HL-60 (cell line): ENCODE measurements around the gene RHOJ.

ENCODE experiments used
- DNase-seq, 2 experiments: peaks; one replicate each; pipeline ENCODE4 v3.0.0-alpha.2; 2010 to 2020; ENCODE audit warnings: low read depth in 1 of 2, low spot score in 1 of 2
- H3K27ac ChIP-seq: fragments of 250-450 bp; sonication (Bioruptor Pico); replicated peaks from 2 replicates; pipeline ENCODE4 v1.5.1; 2020; ENCODE audit warnings: mild to moderate bottlenecking, moderate library complexity
- H3K27me3 ChIP-seq: fragments of 250-450 bp; sonication (Bioruptor Pico); 2 replicates; pipeline ENCODE4 v1.5.1; 2021; ENCODE audit warnings: mild to moderate bottlenecking, moderate library complexity; ENCODE audit not compliant: insufficient read depth, poor library complexity, severe bottlenecking
- H3K4me3 ChIP-seq: replicated peaks from 2 replicates; pipeline ENCODE4 v1.5.1; 2011; ENCODE audit warnings: mild to moderate bottlenecking, control low read depth, low read length; ENCODE audit not compliant: insufficient read depth
- GABPA ChIP-seq: IDR thresholded peaks from 2 replicates; pipeline ENCODE4 v1.6.1; 2012; ENCODE audit warnings: low read depth
- POLR2AphosphoS5 ChIP-seq: IDR thresholded peaks from 2 replicates; pipeline ENCODE4 v1.6.1; 2012; ENCODE audit warnings: low read depth
- SPI1 ChIP-seq: IDR thresholded peaks from 2 replicates; pipeline ENCODE4 v1.6.1; 2012; ENCODE audit warnings: low read depth, mild to moderate bottlenecking, borderline replicate concordance
- TF ChIP-seq, protein P1 (sequence below): IDR thresholded peaks from one replicate; pipeline ENCODE4 v1.5.1; 2011; ENCODE audit warnings: low read length, control low read depth, inconsistent platforms; ENCODE audit not compliant: insufficient read depth
- TF ChIP-seq, protein P2 (sequence below): IDR thresholded peaks from 2 replicates; pipeline ENCODE4 v1.6.1; 2012; ENCODE audit warnings: low read depth; ENCODE audit not compliant: insufficient replicate concordance

Gene RHOJ

DNA sequence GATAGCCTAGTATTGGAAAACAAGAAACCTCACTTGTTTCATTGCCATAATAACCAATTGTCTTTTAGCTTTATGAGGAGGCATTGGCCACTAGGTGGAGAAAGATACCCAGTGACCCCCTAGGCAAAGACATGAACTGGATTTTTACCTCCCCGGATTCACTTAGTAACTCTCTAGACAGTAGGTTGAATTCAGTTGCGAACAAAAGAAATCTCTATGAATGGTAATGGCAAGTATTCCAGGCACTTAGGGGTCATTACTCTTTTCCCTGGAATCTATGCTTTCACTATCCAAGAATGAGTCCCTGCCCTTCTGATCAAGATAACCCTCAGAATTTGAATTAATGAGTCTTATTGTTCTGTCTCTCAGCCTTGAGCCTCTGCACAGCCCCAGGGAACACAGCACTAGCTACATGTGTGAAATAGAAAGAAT, 29.5 kb upstream of the RHOJ start:
- H3K4me3 ChIP-seq: no peak overlapping the region
- TF ChIP-seq, protein P1, sequence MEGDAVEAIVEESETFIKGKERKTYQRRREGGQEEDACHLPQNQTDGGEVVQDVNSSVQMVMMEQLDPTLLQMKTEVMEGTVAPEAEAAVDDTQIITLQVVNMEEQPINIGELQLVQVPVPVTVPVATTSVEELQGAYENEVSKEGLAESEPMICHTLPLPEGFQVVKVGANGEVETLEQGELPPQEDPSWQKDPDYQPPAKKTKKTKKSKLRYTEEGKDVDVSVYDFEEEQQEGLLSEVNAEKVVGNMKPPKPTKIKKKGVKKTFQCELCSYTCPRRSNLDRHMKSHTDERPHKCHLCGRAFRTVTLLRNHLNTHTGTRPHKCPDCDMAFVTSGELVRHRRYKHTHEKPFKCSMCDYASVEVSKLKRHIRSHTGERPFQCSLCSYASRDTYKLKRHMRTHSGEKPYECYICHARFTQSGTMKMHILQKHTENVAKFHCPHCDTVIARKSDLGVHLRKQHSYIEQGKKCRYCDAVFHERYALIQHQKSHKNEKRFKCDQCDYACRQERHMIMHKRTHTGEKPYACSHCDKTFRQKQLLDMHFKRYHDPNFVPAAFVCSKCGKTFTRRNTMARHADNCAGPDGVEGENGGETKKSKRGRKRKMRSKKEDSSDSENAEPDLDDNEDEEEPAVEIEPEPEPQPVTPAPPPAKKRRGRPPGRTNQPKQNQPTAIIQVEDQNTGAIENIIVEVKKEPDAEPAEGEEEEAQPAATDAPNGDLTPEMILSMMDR: no peak
- TF ChIP-seq SPI1 (no peak), GABPA (no peak), POLR2AphosphoS5 (no peak)
- TF ChIP-seq, protein P2, sequence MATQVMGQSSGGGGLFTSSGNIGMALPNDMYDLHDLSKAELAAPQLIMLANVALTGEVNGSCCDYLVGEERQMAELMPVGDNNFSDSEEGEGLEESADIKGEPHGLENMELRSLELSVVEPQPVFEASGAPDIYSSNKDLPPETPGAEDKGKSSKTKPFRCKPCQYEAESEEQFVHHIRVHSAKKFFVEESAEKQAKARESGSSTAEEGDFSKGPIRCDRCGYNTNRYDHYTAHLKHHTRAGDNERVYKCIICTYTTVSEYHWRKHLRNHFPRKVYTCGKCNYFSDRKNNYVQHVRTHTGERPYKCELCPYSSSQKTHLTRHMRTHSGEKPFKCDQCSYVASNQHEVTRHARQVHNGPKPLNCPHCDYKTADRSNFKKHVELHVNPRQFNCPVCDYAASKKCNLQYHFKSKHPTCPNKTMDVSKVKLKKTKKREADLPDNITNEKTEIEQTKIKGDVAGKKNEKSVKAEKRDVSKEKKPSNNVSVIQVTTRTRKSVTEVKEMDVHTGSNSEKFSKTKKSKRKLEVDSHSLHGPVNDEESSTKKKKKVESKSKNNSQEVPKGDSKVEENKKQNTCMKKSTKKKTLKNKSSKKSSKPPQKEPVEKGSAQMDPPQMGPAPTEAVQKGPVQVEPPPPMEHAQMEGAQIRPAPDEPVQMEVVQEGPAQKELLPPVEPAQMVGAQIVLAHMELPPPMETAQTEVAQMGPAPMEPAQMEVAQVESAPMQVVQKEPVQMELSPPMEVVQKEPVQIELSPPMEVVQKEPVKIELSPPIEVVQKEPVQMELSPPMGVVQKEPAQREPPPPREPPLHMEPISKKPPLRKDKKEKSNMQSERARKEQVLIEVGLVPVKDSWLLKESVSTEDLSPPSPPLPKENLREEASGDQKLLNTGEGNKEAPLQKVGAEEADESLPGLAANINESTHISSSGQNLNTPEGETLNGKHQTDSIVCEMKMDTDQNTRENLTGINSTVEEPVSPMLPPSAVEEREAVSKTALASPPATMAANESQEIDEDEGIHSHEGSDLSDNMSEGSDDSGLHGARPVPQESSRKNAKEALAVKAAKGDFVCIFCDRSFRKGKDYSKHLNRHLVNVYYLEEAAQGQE: no peak
- DNase-seq: no peak
- no peaks in the 10 kb centered on the region for H3K27me3 ChIP-seq
- H3K27ac ChIP-seq: no peak overlapping the region

DNA sequence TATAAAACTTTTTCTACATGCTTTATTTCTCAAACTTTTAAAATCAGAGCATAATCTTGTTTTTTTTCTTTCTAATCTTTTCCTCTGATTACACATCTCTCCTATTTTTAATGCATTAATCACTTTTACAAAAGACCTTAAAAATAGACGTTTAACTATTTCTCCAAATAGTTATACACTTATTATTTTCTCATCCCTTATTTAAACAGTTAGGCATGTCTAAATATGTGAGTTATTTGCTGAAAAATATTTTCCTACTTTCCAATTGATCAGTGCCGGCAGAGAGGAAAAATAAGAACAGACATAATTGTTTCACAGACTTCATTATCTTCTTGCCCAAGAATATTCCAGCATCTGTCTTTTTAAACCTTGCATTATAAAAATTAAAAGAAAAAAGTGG, 28.7 kb upstream of the RHOJ start:
- Histone ChIP-seq H3K4me3 (no peak overlapping the region), H3K27me3 (no peaks in the 10 kb centered on the region), H3K27ac (no peak overlapping the region)
- TF ChIP-seq POLR2AphosphoS5: no peak
- TF ChIP-seq, protein P2: no peak
- TF ChIP-seq, protein P1: no peak
- no peak for TF ChIP-seq GABPA
- TF ChIP-seq SPI1: no peak
- no peak for DNase-seq

DNA sequence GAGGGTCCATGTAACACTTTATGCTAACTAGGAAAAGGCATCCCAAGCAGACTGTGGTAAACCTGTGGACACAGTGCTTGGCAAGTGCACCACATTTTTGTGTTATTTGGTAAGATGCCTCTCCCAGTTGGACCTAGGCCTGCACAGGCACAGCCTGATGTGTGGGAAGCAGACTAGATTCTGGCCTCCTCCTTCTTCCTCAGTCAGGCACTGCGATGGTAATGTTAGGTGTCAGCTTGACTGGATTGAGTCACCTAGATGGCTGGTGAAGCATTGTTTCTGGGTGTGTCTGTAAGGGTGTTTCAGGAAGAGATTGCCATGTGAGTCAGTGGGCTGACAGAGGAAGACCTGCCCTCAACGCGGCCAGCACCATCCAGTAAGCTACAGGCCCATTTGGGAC, 25.3 kb upstream of the RHOJ start:
- Histone ChIP-seq H3K27ac (no peak overlapping the region), H3K27me3 (peaks cover 2% of the 10 kb centered on the region), H3K4me3 (no peak overlapping the region)
- no peak for DNase-seq
- TF ChIP-seq, protein P1: no peak
- TF ChIP-seq, protein P2: no peak
